ENCODE results near the gene C1QL4. TPM values are rescaled to one million over a fixed set of nuclear protein-coding genes. Genes with fewer than 3 reads are reported as not detected.

Gene C1QL4
- polyA plus RNA-seq, 2 of the 4 experiments (the other 2 are of a cell fraction): 1.5 to 2.8 TPM

DNA sequence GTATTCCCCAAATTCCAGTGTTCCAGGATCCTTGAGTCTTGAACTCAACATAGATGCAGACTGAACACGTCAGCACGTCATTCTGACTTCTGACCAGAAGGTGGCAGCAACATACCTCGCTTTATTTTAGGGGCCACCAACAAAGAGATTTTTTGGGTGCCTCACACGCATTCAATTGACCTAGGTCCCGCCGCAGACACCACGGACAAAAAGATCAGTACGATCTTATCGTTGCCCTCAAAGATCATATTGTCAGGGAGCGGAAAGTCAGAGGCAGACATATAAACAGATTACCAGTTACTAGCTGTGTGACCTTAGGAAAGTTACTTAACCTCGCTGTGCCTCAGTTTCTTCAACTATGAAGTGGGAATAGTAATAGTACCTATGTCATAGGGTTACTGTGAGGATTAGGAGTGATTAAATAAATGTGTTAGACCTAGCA, 48.6 kb downstream of the C1QL4 start (continued):
- TF ChIP-seq, protein P1, sequence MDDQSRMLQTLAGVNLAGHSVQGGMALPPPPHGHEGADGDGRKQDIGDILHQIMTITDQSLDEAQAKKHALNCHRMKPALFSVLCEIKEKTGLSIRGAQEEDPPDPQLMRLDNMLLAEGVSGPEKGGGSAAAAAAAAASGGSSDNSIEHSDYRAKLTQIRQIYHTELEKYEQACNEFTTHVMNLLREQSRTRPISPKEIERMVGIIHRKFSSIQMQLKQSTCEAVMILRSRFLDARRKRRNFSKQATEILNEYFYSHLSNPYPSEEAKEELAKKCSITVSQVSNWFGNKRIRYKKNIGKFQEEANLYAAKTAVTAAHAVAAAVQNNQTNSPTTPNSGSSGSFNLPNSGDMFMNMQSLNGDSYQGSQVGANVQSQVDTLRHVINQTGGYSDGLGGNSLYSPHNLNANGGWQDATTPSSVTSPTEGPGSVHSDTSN (IDR thresholded peaks at IDR 0.05): no peak
- TF ChIP-seq RARB (CRISPR knock-in tag; IDR thresholded peaks at IDR 0.05): no peak
- TF ChIP-seq POLR2AphosphoS2 (conservative IDR thresholded peaks at IDR 0.05; ENCODE audit: low read length): no peak
- TF ChIP-seq ZFP36 (IDR thresholded peaks at IDR 0.05; ENCODE audit: borderline replicate concordance, partially characterized antibody): peak; percentile 79
- TF ChIP-seq ESRRA (IDR thresholded peaks at IDR 0.05; ENCODE audit: borderline replicate concordance, low read length): no peak
- no peak for TF ChIP-seq ZSCAN20 (CRISPR knock-in tag; IDR thresholded peaks at IDR 0.05)
- TF ChIP-seq SREBF2 (IDR thresholded peaks at IDR 0.05): no peak
- TF ChIP-seq KDM1A (IDR thresholded peaks at IDR 0.05; ENCODE audit: low read depth): peak; percentile 68; the same call in 1 of the 2 replicates
- TF ChIP-seq ELK1 (IDR thresholded peaks at IDR 0.05; ENCODE audit: low read depth, low read length): no peak
- TF ChIP-seq CBX8 (IDR thresholded peaks at IDR 0.05): no peak
- no peak for TF ChIP-seq HEYL (CRISPR knock-in tag; IDR thresholded peaks at IDR 0.05)
- TF ChIP-seq CEBPB (IDR thresholded peaks at IDR 0.05): no peak
- TF ChIP-seq, protein P2, sequence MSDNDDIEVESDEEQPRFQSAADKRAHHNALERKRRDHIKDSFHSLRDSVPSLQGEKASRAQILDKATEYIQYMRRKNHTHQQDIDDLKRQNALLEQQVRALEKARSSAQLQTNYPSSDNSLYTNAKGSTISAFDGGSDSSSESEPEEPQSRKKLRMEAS (IDR thresholded peaks at IDR 0.05): no peak

GRCh38 chr12:49287876-49288275, 49.1 kb downstream of the C1QL4 start:
- Histone ChIP-seq H3K4me1 (0 out of 3 replicates have a peak, but pooled peaks cover 9% of the 10 kb centered on the region), H3K9me3 (no peaks in the 10 kb centered on the region), H3K4me2 (no peak overlapping the region), H3K4me3 (no peak overlapping the region), H3K27ac (no peak overlapping the region)
- POLR2A ChIA-PET: interaction anchor here (0.5 to 0.6 kb wide), 2 partner anchors 10 to 14 kb away, joined by 4 to 9 read pairs; no protein-coding TSS in a partner anchor
- ATAC-seq: peak in 1 of 2 experiments; percentile 3; a peak in 3 of 6 replicates
- no peak for DNase-seq (ENCODE audit: low read depth in 1 of 2, low spot score in 1 of 2)
- no peak for TF ChIP-seq MAFK (IDR thresholded peaks at IDR 0.05; ENCODE audit: partially characterized antibody)
- no peak for TF ChIP-seq HMGXB4 (CRISPR knock-in tag; IDR thresholded peaks at IDR 0.05; ENCODE audit: borderline replicate concordance)
- no peak for TF ChIP-seq ZFP36 (IDR thresholded peaks at IDR 0.05; ENCODE audit: borderline replicate concordance, partially characterized antibody)
- no peak for TF ChIP-seq SMC3 (IDR thresholded peaks at IDR 0.05)
- CTCF ChIA-PET: interaction anchor here (1.0 to 15.8 kb wide), 22 partner anchors 8 to 336 kb away, joined by 3 to 164 read pairs (median 10); partner anchors contain the start of genes C1QL4, DNAJC22, PRPF40B and PRPH
- FAIRE-seq: no peak
- WGBS (ENCODE audit: missing lambda C conversion rate): 28% methylated on average over 6 of the region's 6 CpGs

GRCh38 chr12:49284672-49285071, 52.3 kb downstream of the C1QL4 start:
- WGBS (ENCODE audit: missing lambda C conversion rate): 80% methylated on average over 4 of the region's 4 CpGs
- H3K27ac ChIP-seq: no peak overlapping the region
- DNase-seq (ENCODE audit: low read depth in 1 of 2, low spot score in 1 of 2) (no peak), ATAC-seq (no peak), FAIRE-seq (no peak)
- TF ChIP-seq GATA3 (IDR thresholded peaks at IDR 0.05; ENCODE audit: borderline replicate concordance) (no peak), RAD21 (conservative IDR thresholded peaks at IDR 0.05 in 1 of 2, IDR thresholded peaks at IDR 0.05 in 1 of 2) (no peak), BHLHE40 (IDR thresholded peaks at IDR 0.05; ENCODE audit: low read depth, low read length) (no peak), RARB (CRISPR knock-in tag; IDR thresholded peaks at IDR 0.05) (no peak), NPAS2 (CRISPR knock-in tag; IDR thresholded peaks at IDR 0.05; ENCODE audit: borderline replicate concordance) (no peak)
- TF ChIP-seq, protein P3, sequence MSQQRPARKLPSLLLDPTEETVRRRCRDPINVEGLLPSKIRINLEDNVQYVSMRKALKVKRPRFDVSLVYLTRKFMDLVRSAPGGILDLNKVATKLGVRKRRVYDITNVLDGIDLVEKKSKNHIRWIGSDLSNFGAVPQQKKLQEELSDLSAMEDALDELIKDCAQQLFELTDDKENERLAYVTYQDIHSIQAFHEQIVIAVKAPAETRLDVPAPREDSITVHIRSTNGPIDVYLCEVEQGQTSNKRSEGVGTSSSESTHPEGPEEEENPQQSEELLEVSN (IDR thresholded peaks at IDR 0.05; ENCODE audit: borderline replicate concordance, low read depth): no peak
- 0 out of 3 replicates have a peak, but pooled peaks cover 9% of the 10 kb centered on the region for H3K4me1 ChIP-seq
- no peaks in the 10 kb centered on the region for H3K9me3 ChIP-seq
- H3K4me2 ChIP-seq: no peak overlapping the region
- ChIA-PET POLR2A (interaction anchor here (1.8 kb wide), 1 partner anchor 19 kb away, joined by 5 read pairs; the partner anchor contains the start of gene TUBA1C), CTCF (interaction anchor here (0.7 to 15.8 kb wide), 13 partner anchors 10 to 269 kb away, joined by 3 to 164 read pairs (median 3); partner anchors contain the start of genes PRPH and TUBA1C)
- no peak overlapping the region for H3K4me3 ChIP-seq
